Mucosa of descending colon (tissue), 3 donors: ENCODE results near the gene SH2D6. TPM values are rescaled to one million over a fixed set of nuclear protein-coding genes. Genes with fewer than 3 reads are reported as not detected.
A peak's percentile ranks its signal among the peaks of the same experiment; 100 is the strongest.

Source experiments
- ATAC-seq: fragments of 200-7000 bp; cut with Tn5 transposase; one replicate; pipeline ENCODE4 v1.9.1; 2020; ENCODE audit warnings: mild to moderate bottlenecking, moderate library complexity
- DNase-seq, 3 donors: peaks; one replicate each; pipeline ENCODE4 v3.0.0-alpha.2; 2020
- H3K36me3 ChIP-seq: fragments of 200-600 bp; one replicate; pipeline ENCODE4 v1.8.0; 2021; ENCODE audit warnings: low read depth, mild to moderate bottlenecking
- H3K4me1 ChIP-seq: fragments of 200-600 bp; one replicate; pipeline ENCODE4 v1.8.0; 2021; ENCODE audit warnings: low read depth, mild to moderate bottlenecking
- H3K4me3 ChIP-seq: fragments of 200-600 bp; one replicate; pipeline ENCODE4 v1.8.0; 2021; ENCODE audit warnings: mild to moderate bottlenecking
- H3K9me3 ChIP-seq: fragments of 200-600 bp; one replicate; pipeline ENCODE4 v1.8.0; 2021; ENCODE audit warnings: mild to moderate bottlenecking
- intact Hi-C, 2 donors: fragments of 100-400 bp; cut with DNase I in 1 of 2; cut with micrococcal nuclease in 1 of 2; formaldehyde crosslinking; loops; one replicate each; pipeline versions ENCODE4 v1.11.0 to v1.11.1; 2022; cut with DNase I, micrococcal nuclease
- total RNA-seq, 3 donors: library from RNA; stranded (reverse); fragmentation: NEBNext Ultra II Directional in 2 of 3; extraction: Animal tissue kit (Norgen Biotek cat#: 25700) in 2 of 3; gene quantifications; one replicate each; pipeline versions ENCODE4 v1.2.1 to v1.2.4, GENCODE V29; 2021 to 2023
- TF ChIP-seq, protein P1 (sequence below): fragments of 200-600 bp; IDR thresholded peaks from one replicate; pipeline ENCODE4 v1.8.0; 2022; ENCODE audit warnings: antibody characterized with exemption, mild to moderate bottlenecking
- donor health status: DM: no; HTN: no; CAD: no; lungs with moderate emphysema.
- donor health status: DM: no; HTN: no; CAD: no.
- donor health status: DM: no; HTN: yes; CAD: no.

Gene SH2D6
- total RNA-seq, 3 donors from 2014 or later, result 6.7 to 13.1 (median 8.6) TPM

- no peaks in the 10 kb centered on the region for H3K36me3 ChIP-seq
- ATAC-seq, result no peak
- no peak overlapping the region for H3K4me3 ChIP-seq
- H3K9me3 ChIP-seq, result no peaks in the 10 kb centered on the region
- DNase-seq, result no peak
- intact Hi-C loops, result loop anchor here in 1 of 2 donors (5.0 kb wide), 1 partner anchor 97 kb away; the partner anchor contains the start of gene MAT2A
- peaks cover 20% of the 10 kb centered on the region for H3K4me1 ChIP-seq
- TF ChIP-seq, protein P1, sequence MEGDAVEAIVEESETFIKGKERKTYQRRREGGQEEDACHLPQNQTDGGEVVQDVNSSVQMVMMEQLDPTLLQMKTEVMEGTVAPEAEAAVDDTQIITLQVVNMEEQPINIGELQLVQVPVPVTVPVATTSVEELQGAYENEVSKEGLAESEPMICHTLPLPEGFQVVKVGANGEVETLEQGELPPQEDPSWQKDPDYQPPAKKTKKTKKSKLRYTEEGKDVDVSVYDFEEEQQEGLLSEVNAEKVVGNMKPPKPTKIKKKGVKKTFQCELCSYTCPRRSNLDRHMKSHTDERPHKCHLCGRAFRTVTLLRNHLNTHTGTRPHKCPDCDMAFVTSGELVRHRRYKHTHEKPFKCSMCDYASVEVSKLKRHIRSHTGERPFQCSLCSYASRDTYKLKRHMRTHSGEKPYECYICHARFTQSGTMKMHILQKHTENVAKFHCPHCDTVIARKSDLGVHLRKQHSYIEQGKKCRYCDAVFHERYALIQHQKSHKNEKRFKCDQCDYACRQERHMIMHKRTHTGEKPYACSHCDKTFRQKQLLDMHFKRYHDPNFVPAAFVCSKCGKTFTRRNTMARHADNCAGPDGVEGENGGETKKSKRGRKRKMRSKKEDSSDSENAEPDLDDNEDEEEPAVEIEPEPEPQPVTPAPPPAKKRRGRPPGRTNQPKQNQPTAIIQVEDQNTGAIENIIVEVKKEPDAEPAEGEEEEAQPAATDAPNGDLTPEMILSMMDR, result no peak
Measured at GRCh38 chr2:85439986-85440385, 21.5 kb downstream of the SH2D6 start.

- H3K4me3 ChIP-seq, result no peak overlapping the region
- intact Hi-C loops, result no loop called here
- ATAC-seq (no peak), DNase-seq (no peak)
- no peaks in the 10 kb centered on the region for H3K9me3 ChIP-seq
- H3K36me3 ChIP-seq, result no peaks in the 10 kb centered on the region
- peaks cover 20% of the 10 kb centered on the region for H3K4me1 ChIP-seq
- TF ChIP-seq, protein P1, result no peak
Measured at GRCh38 chr2:85440729-85441128, 22.2 kb downstream of the SH2D6 start.

DNA sequence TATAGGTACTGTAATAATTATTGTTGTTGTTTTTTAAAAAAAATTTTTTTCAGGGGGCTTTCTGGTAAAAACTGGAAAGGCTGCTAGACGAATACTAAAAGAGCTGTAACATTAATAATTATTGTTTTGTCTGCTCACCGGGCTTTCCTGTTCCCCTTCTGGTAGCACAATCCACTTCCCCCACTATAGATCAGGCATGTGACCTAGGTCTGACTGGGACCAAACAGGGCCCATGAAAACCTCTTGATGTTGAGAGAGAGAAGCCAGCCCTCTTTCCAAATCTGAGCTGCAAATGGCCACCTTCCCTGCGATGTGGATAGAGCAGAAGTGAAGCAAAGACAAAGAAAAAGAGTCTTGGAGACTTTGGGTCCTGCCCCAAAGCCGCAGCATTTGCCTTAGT is 23.4 kb downstream of the SH2D6 start:
- Histone ChIP-seq H3K9me3 (no peaks in the 10 kb centered on the region), H3K4me3 (no peak overlapping the region), H3K4me1 (peaks cover 15% of the 10 kb centered on the region), H3K36me3 (no peaks in the 10 kb centered on the region)
- no peak for ATAC-seq
- intact Hi-C loops, result no loop called here
- DNase-seq, result no peak
- TF ChIP-seq, protein P1, result no peak

GRCh38 chr2:85444629-85445172 is 26.2 kb downstream of the SH2D6 start:
- no peaks in the 10 kb centered on the region for H3K4me1 ChIP-seq
- no peak overlapping the region for H3K4me3 ChIP-seq
- intact Hi-C loops, result no loop called here
- H3K9me3 ChIP-seq, result no peaks in the 10 kb centered on the region
- no peaks in the 10 kb centered on the region for H3K36me3 ChIP-seq
- ATAC-seq (no peak), DNase-seq (no peak)
- TF ChIP-seq, protein P1, result no peak

GRCh38 chr2:85445316-85446295 is 27.1 kb downstream of the SH2D6 start:
- Histone ChIP-seq H3K4me3 (no peak overlapping the region), H3K4me1 (no peaks in the 10 kb centered on the region), H3K9me3 (no peaks in the 10 kb centered on the region), H3K36me3 (no peaks in the 10 kb centered on the region)
- TF ChIP-seq, protein P1, result no peak
- intact Hi-C loops, result no loop called here
- ATAC-seq (peak; percentile 58), DNase-seq (no peak)
